K562 (cell line): ENCODE data around the gene TOM1L2. TPM values are rescaled to one million over a fixed set of nuclear protein-coding genes. Genes with fewer than 3 reads are reported as not detected.

Experiments
- ATAC-seq: fragments of 200-7000 bp; cut with Tn5 transposase; 3 replicates; pipeline ENCODE4 v1.9.1; 2020; ENCODE audit warnings: moderate library complexity
- BruUV-seq: library from RNA; stranded (reverse); fragments of 400-500 nt; replicated peaks from 2 replicates; lab custom pipeline; 2021; lab: Mats Ljungman, UMichigan
- CTCF ChIA-PET: fragments of 300-600 bp; formaldehyde crosslinking; extraction: SDS; loops from one replicate; lab custom pipeline; 2021; ENCODE audit warnings: low intra/inter-chr PET ratio; lab: Yijun Ruan, JAX
- POLR2A ChIA-PET: fragments of 300-600, 350-650 bp; sonication (Branson Sonifier 250); formaldehyde crosslinking; extraction: SDS; loops from one replicate; lab custom pipeline; 2021; ENCODE audit warnings: antibody characterized with exemption, inconsistent platforms; lab: Yijun Ruan, JAX
- DNase-seq, 4 experiments: peaks; one replicate each; pipeline versions ENCODE4 v3.0.0 to v3.0.0-alpha.2; 2011 to 2018; ENCODE audit warnings: low spot score in 3 of 4, mixed read lengths in 3 of 4; ENCODE audit errors: extremely low read depth in 1 of 4
- FAIRE-seq: peaks from 2 replicates; lab custom pipeline; 2011; peaks lifted over from hg19 to GRCh38; lab: Jason Lieb, UNC
- H2AFZ ChIP-seq: 2 replicates; pipeline ENCODE4 v1.6.0; 2011; ENCODE audit warnings: low read depth, low read length, control low read depth, inconsistent platforms
- H3K27ac ChIP-seq: fragments of 200-600 bp; 3 replicates; pipeline ENCODE4 v1.8.0; 2011; ENCODE audit warnings: low read depth, mild to moderate bottlenecking, control low read depth, inconsistent platforms, low read length, moderate library complexity, mixed read lengths; ENCODE audit errors: extremely low read depth
- H3K27me3 ChIP-seq, 2 experiments: fragments of 300-600 bp in 1 of 2; 2 replicates in 1 of 2; 3 replicates in 1 of 2; pipeline versions ENCODE4 v1.6.0 to v1.8.0; 2011; ENCODE audit warnings: inconsistent platforms in 2 of 2, low read length in 2 of 2, mild to moderate bottlenecking in 1 of 2, mixed read lengths in 1 of 2, moderate library complexity in 1 of 2; ENCODE audit not compliant: control insufficient read depth in 2 of 2, insufficient read depth in 2 of 2
- H3K36me3 ChIP-seq: fragments of 300-600 bp; 3 replicates; pipeline ENCODE4 v1.8.0; 2011; ENCODE audit warnings: mild to moderate bottlenecking, low read length, inconsistent platforms; ENCODE audit not compliant: control insufficient read depth, insufficient read depth
- H3K4me1 ChIP-seq, 2 experiments: fragments of 200-600 bp in 1 of 2; replicated peaks in 1 of 2; 2 replicates in 1 of 2; 3 replicates in 1 of 2; pipeline versions ENCODE4 v1.5.1 to v1.8.0; 2011; ENCODE audit warnings: inconsistent platforms in 2 of 2, low read length in 2 of 2, mild to moderate bottlenecking in 1 of 2, mixed read lengths in 1 of 2, moderate library complexity in 1 of 2; ENCODE audit not compliant: control insufficient read depth in 2 of 2, insufficient read depth in 2 of 2
- H3K4me2 ChIP-seq: 2 replicates; pipeline ENCODE4 v1.6.1; 2011; ENCODE audit warnings: low read length, control low read depth, inconsistent platforms, mixed read lengths; ENCODE audit not compliant: insufficient read depth
- H3K4me3 ChIP-seq: fragments of 200-600 bp; sonication (generic), shearing (Covaris generic); 2 replicates; pipeline ENCODE4 v1.5.1; 2016; ENCODE audit warnings: control low read depth, inconsistent platforms
- H3K79me2 ChIP-seq: fragments of 200-600 bp; 3 replicates; pipeline ENCODE4 v1.8.0; 2011; ENCODE audit warnings: low read length, inconsistent platforms; ENCODE audit not compliant: control insufficient read depth, insufficient read depth
- H3K9ac ChIP-seq, 2 experiments: 2 replicates each; pipeline versions ENCODE4 v1.6.0 to v1.6.1; 2011; ENCODE audit warnings: low read depth in 2 of 2, low read length in 2 of 2, control low read depth in 1 of 2, inconsistent platforms in 1 of 2, mild to moderate bottlenecking in 1 of 2, mixed read lengths in 1 of 2; ENCODE audit not compliant: insufficient read depth in 1 of 2
- H3K9me1 ChIP-seq: one replicate; pipeline ENCODE4 v1.6.0; 2011; ENCODE audit warnings: inconsistent platforms, mild to moderate bottlenecking, low read length, moderate library complexity; ENCODE audit not compliant: control insufficient read depth, insufficient read depth
- H3K9me3 ChIP-seq: replicated peaks from 2 replicates; pipeline ENCODE4 v1.5.1; 2011; ENCODE audit warnings: low read depth, low read length, inconsistent platforms; ENCODE audit not compliant: control insufficient read depth, insufficient read depth
- H4K20me1 ChIP-seq: replicated peaks from 2 replicates; pipeline ENCODE4 v1.6.1; 2011; ENCODE audit warnings: low read length, inconsistent platforms, mixed read lengths; ENCODE audit not compliant: control insufficient read depth, insufficient read depth
- CTBP1 ChIP-seq: fragments of 450-650 bp; IDR thresholded peaks from 2 replicates; pipeline ENCODE4 v1.6.1; 2016; ENCODE audit warnings: borderline replicate concordance
- CTCF ChIP-seq, 3 experiments: IDR thresholded peaks in 2 of 3; conservative IDR thresholded peaks in 1 of 3; 2 replicates each; pipeline ENCODE4 v1.5.1; 2011 to 2012; ENCODE audit warnings: low read length in 3 of 3, mild to moderate bottlenecking in 3 of 3, control low read depth in 2 of 3, improper control_type of control experiment in 1 of 3, inconsistent platforms in 1 of 3, low read depth in 1 of 3, mixed read lengths in 1 of 3, moderate library complexity in 1 of 3; ENCODE audit not compliant: insufficient read depth in 2 of 3
- DEAF1 ChIP-seq: fragments of 450-650 bp; formaldehyde crosslinking; IDR thresholded peaks from 2 replicates; pipeline ENCODE4 v1.4.0; 2020; ENCODE audit warnings: mild to moderate bottlenecking, moderate library complexity
- GABPA ChIP-seq: fragments of 200-800 bp; sonication (Bioruptor generic); conservative IDR thresholded peaks from 2 replicates; pipeline ENCODE4 v1.6.1; 2016; ENCODE audit warnings: low read depth, missing genetic modification characterization, missing compliant biosample characterization
- KDM4B ChIP-seq, 2 experiments: fragments of 450-650 bp in 1 of 2; sonication (generic) in 1 of 2; IDR thresholded peaks; 2 replicates each; pipeline ENCODE4 v1.6.1; 2016 to 2017; ENCODE audit warnings: borderline replicate concordance in 2 of 2, antibody characterized with exemption in 1 of 2, low read depth in 1 of 2, mild to moderate bottlenecking in 1 of 2
- L3MBTL2 ChIP-seq: fragments of 450-650 bp; IDR thresholded peaks from 2 replicates; pipeline ENCODE4 v1.6.1; 2016; ENCODE audit warnings: mild to moderate bottlenecking, moderate library complexity
- MAX ChIP-seq: sonication (generic); formaldehyde crosslinking; IDR thresholded peaks from 2 replicates; pipeline ENCODE4 v1.9.0; 2022; ENCODE audit warnings: mild to moderate bottlenecking, missing genetic modification reagents
- RAD21 ChIP-seq, 2 experiments: fragments of 250-450 bp in 1 of 2; fragments of 450-650 bp in 1 of 2; sonication (Bioruptor Pico) in 1 of 2; formaldehyde crosslinking in 1 of 2; IDR thresholded peaks in 1 of 2; conservative IDR thresholded peaks in 1 of 2; 2 replicates each; pipeline versions ENCODE4 v1.4.0 to v1.8.0; 2020 to 2022; ENCODE audit warnings: mild to moderate bottlenecking in 2 of 2, moderate library complexity in 1 of 2
- RUNX1 ChIP-seq: sonication (generic); IDR thresholded peaks from 2 replicates; pipeline ENCODE4 v1.6.1; 2016; ENCODE audit warnings: antibody characterized with exemption, low read depth
- WGBS: fragments of 100-300 bp; shearing (Covaris generic); methylation state at CpG from one replicate; pipeline ENCODE4 v1.1.6; 2016; ENCODE audit warnings: low coverage, mixed read lengths; ENCODE audit not compliant: insufficient coverage; ENCODE audit errors: missing lambda C conversion rate; 5-methylcytosine and 5-hydroxymethylcytosine counted together
- in situ Hi-C: fragments of 300-500 bp; cut with MboI; formaldehyde crosslinking; loops from 4 replicates; pipeline ENCODE4 v1.15.0; 2018; ENCODE audit warnings: inconsistent platforms, mixed read lengths
- intact Hi-C: fragments of 100-400 bp; cut with micrococcal nuclease; formaldehyde crosslinking; loops from 2 replicates; pipeline ENCODE4 v1.14.2; 2022
- polyA plus RNA-seq, 8 experiments: library from polyadenylated mRNA; depleted of rRNA in 4 of 8; stranded (reverse) in 5 of 8; unstranded in 3 of 8; fragments of >200 nt; fragmentation: Nextera tagmentation in 2 of 8; fragmentation: Illumina TruSeq in 1 of 8; extraction: Ambion mirVana in 2 of 8; extraction: Trizol in 1 of 8; gene quantifications; 2 replicates each; pipeline versions ENCODE4 v1.2.1 to v1.2.3, GENCODE V29; 2011 to 2014; ENCODE audit warnings: inconsistent platforms in 1 of 8, missing spikeins in 1 of 8
- total RNA-seq, 7 experiments: library from RNA; depleted of rRNA in 6 of 7; stranded (reverse); fragments of >200 nt in 6 of 7; fragmentation: Illumina TruSeq in 2 of 7; extraction: Trizol in 2 of 7; gene quantifications; 2 replicates each; pipeline versions ENCODE4 v1.2.1 to v1.2.3, GENCODE V29; 2011 to 2021; ENCODE audit warnings: low replicate concordance in 1 of 7

TOM1L2 gene
- total and polyA plus RNA-seq, 9 of the 15 experiments (the other 6 are each of a cell fraction or from before 2014, with no cell fraction given): 0.07 to 6.0 (median 2.5) TPM

- POLR2A ChIA-PET: interaction anchor here (0.6 to 1.3 kb wide), 5 partner anchors 10 to 429 kb away, joined by 3 to 4 read pairs (median 3); no protein-coding TSS in a partner anchor
- peak; percentile 85 for TF ChIP-seq L3MBTL2
- peak; percentile 79 to 87 (median 87) for TF ChIP-seq CTCF (IDR thresholded peaks at IDR 0.05 in 2 of 3, conservative IDR thresholded peaks at IDR 0.05 in 1 of 3; ENCODE audit: insufficient read depth in 2 of 3, low read depth in 1 of 3, low read length in 3 of 3)
- peak; percentile 84 to 94 for TF ChIP-seq RAD21 (CRISPR knock-in tag; conservative IDR thresholded peaks at IDR 0.05 in 1 of 2, IDR thresholded peaks at IDR 0.05 in 1 of 2)
- TF ChIP-seq DEAF1 (CRISPR knock-in tag): peak; percentile 73
- no peak for TF ChIP-seq RUNX1
- peak; percentile 60; the same call in 1 of the 2 replicates for TF ChIP-seq MAX (CRISPR knock-in tag)
- TF ChIP-seq KDM4B (IDR thresholded peaks at IDR 0.05; ENCODE audit: borderline replicate concordance in 2 of 2, low read depth in 1 of 2): no peak
- TF ChIP-seq CTBP1: peak; percentile 58; the same call in 1 of the 2 replicates
- 0 out of 2 replicates have a peak, but pooled peaks have one; percentile 16 for TF ChIP-seq GABPA
Observed at GRCh38 chr17:17890773-17891759, 81.1 kb downstream of the TOM1L2 start.

More at GRCh38 chr17:17890773-17891759, 81.1 kb downstream of the TOM1L2 start:
- 92% methylated on average over 5 of the region's 5 CpGs for WGBS
- no peaks in the 10 kb centered on the region for H3K36me3 ChIP-seq
- H3K9me1 ChIP-seq: no peaks in the 10 kb centered on the region
- no TSS peak for BruUV-seq
- peak overlapping the region; percentile 11; the same call in 1 of the 2 replicates for H3K4me2 ChIP-seq
- no peaks in the 10 kb centered on the region for H3K9me3 ChIP-seq
- H2AFZ ChIP-seq: no peak overlapping the region
- H3K79me2 ChIP-seq: no peaks in the 10 kb centered on the region
- H3K9ac ChIP-seq: peak overlapping the region in 1 of 2 experiments; percentile 6; a peak in 1 of 4 replicates
- H4K20me1 ChIP-seq: no peaks in the 10 kb centered on the region
- peaks cover 0 to 7% of the 10 kb centered on the region in 2 experiments; a peak in 2 of 5 replicates for H3K4me1 ChIP-seq
- CTCF ChIA-PET: interaction anchor here (0.7 to 2.0 kb wide), 7 partner anchors 28 to 328 kb away, joined by 3 to 9 read pairs (median 5); no protein-coding TSS in a partner anchor
- in situ Hi-C loops (no loop called here), intact Hi-C loops (loop anchor here (1.0 to 2.0 kb wide), 2 partner anchors 28 to 142 kb away; no protein-coding TSS in a partner anchor)
- H3K27ac ChIP-seq: no peak overlapping the region
- ATAC-seq (peak; percentile 99), DNase-seq (peak; percentile 66 to 77 (median 72)), FAIRE-seq (peak; percentile 93)
- H3K27me3 ChIP-seq: no peaks in the 10 kb centered on the region
- H3K4me3 ChIP-seq: no peak overlapping the region
